ENCODE measurements around the gene UNC13C.
"Not testable (repeated sequence)": the region's sequence is repeated elsewhere in the genome, so short reads cannot be mapped to it uniquely, and the experiment has no call there.

Gene UNC13C

DNA sequence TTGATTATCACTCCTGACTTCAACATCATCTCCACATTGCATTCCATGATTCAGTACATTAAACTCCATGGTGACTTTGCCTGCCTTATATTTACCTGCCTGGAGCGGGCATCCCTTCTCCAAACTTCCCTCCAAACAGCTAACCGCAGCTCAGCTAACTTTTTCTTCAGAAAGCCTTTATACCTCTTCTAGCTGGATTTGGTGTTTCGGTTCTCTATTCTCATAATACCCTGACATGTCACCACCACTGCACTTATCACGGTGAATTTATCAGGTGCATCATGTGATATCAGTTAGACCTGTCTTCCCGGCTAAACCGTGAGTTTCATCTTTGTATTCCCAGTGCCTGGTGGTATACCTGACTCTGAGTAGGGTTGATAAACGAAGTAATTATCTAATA, 367.6 kb downstream of the UNC13C start:
- Mint-ChIP-seq H3K9me3 (peaks cover 2% of the 10 kb centered on the region), H3K27ac (no peak overlapping the region), H3K4me3 (no peak overlapping the region), H3K27me3 (no peaks in the 10 kb centered on the region), H3K36me3 (no peaks in the 10 kb centered on the region), H3K4me1 (no peaks in the 10 kb centered on the region)
- no peak for DNase-seq
- CTCF ChIA-PET: no interaction called here

DNA sequence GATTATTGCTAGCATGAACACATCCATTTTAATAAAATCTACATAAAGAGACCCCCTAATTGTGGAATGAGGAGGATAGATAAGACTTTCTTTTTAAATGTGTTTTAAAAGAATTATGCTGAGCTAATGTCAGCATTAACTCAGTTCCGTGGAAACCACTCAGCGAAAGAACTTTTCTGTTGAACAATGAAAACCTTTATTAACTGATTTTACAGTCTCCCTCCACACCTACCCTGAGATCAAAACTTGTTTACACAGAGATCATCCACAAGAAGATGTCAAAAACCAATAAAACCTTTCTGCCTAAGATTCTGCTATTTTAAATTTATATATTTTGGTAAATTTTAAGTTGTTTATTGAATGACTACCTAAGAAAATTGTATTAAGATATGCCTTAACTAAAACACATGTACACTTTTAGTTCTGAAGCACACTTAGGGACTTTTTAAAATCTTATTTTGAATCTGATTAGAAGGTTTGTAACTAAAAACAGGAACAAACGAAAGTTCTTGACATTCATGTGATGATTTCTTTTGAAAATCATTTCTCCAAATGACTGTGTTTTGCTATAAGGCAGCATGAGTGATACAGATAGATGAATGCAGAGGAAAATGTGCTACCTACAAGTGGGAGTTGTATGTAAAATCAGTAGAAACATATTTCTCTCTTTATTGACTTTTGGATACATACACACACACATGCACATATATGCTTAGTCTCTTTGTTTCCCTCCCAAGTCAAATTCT, 369.0 kb downstream of the UNC13C start:
- no peak for DNase-seq
- H3K36me3 Mint-ChIP-seq: no peaks in the 10 kb centered on the region
- H3K4me3 Mint-ChIP-seq: no peak overlapping the region
- no peak overlapping the region for H3K27ac Mint-ChIP-seq
- CTCF ChIA-PET: interaction anchor here (1.0 kb wide), 1 partner anchor 24 kb away, joined by 3 read pairs; no protein-coding TSS in a partner anchor
- H3K4me1 Mint-ChIP-seq: no peaks in the 10 kb centered on the region
- H3K27me3 Mint-ChIP-seq: no peaks in the 10 kb centered on the region
- peaks cover 2% of the 10 kb centered on the region for H3K9me3 Mint-ChIP-seq

DNA sequence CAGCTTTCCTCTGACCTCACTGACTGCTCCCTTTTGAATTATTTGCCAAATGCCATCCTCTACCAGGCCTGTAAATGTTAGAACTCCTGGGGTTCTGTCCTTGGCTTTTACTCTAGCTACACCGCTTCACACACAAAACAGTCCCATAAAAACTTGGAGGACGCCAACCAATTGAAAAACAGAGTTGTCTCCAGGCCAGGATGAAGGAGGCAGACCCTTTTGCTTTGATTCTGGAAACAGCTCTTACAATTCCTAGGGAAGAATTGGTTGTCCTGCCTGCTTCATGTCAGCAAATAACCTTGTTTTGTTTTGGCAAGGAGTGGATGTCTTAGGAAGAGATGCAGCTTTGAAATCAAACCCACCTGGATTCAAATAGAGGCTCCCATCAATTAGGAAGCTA, 375.5 kb downstream of the UNC13C start:
- Mint-ChIP-seq H3K36me3 (no peaks in the 10 kb centered on the region), H3K27me3 (no peaks in the 10 kb centered on the region), H3K4me1 (no peaks in the 10 kb centered on the region), H3K9me3 (peaks cover 2% of the 10 kb centered on the region), H3K27ac (no peak overlapping the region), H3K4me3 (no peak overlapping the region)
- DNase-seq: no peak
- CTCF ChIA-PET: no interaction called here

DNA sequence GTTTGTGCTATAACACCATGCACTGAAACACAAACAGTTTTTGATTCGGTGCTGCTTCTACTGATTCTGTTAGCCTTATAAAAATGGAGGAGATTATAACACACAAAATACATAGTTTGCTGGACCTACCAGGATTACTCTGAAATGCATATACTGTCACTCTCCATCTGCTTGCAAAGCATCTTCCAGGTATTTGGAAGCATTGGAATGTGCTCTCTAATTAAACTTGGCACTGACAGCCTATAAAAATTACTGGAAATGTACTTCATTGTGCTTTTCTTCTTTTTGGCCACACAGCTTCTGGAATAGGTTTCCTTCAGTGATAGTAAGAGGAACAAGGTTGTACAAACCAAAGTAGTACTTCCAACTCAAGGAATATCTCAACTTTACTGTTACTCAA, 376.1 kb downstream of the UNC13C start:
- no peaks in the 10 kb centered on the region for H3K27me3 Mint-ChIP-seq

DNA sequence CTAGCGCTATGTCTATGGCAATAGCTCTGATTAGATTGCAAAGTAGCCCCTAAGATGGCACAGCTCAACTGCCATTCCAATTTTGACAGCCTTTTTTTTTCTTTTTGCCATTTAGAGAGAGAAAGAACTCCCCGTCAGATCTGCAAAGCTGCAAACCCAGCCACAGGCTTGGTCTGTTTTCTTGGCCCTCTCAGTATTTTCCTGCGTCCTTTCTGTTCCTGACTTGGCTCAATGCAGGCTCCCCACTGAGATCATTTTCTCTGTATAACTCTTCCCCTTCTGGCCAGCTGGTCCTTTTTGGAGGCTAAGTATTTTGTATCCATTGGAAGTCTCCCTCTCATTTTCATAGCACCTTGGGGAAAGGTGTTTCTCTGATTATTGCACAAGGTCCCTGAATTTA, 386.7 kb downstream of the UNC13C start:
- CTCF ChIA-PET: no interaction called here

More for the DNA sequence above, 376.1 kb downstream of the UNC13C start:
- CTCF ChIA-PET: no interaction called here
- H3K4me1 Mint-ChIP-seq: no peaks in the 10 kb centered on the region
- H3K9me3 Mint-ChIP-seq: peaks cover 2% of the 10 kb centered on the region
- no peak for DNase-seq
- no peak overlapping the region for H3K4me3 Mint-ChIP-seq
- no peak overlapping the region for H3K27ac Mint-ChIP-seq
- H3K36me3 Mint-ChIP-seq: no peaks in the 10 kb centered on the region

DNA sequence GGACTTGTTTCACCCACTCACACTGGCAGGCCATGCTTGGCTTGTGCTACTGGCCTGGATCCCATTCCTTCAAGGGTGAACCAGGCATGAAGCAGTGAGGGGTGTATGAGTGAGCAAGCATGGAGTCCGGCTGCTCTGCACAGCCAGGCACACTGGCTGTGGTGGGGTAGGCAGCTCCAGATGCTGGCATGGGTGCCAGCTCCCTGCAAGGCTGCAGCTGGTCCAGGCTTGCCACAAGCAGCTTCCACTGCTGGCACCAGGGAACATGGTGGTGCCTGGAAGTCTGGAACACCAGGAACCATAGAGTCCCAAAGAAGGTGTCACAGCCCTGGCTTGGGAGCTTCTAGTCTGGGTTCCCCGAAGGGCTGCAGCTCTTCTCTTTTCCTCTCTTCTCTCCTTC, 395.1 kb downstream of the UNC13C start:
- CTCF ChIA-PET: no interaction called here
- Mint-ChIP-seq H3K27ac (no peak overlapping the region), H3K9me3 (peaks cover 2% of the 10 kb centered on the region), H3K27me3 (no peaks in the 10 kb centered on the region), H3K4me3 (no peak overlapping the region), H3K4me1 (no peaks in the 10 kb centered on the region), H3K36me3 (no peaks in the 10 kb centered on the region)
- no peak for DNase-seq

More for the DNA sequence above, 386.7 kb downstream of the UNC13C start:
- Mint-ChIP-seq H3K4me3 (no peak overlapping the region), H3K36me3 (no peaks in the 10 kb centered on the region), H3K4me1 (no peaks in the 10 kb centered on the region), H3K9me3 (peaks cover 12% of the 10 kb centered on the region), H3K27me3 (no peaks in the 10 kb centered on the region), H3K27ac (no peak overlapping the region)
- no peak for DNase-seq

DNA sequence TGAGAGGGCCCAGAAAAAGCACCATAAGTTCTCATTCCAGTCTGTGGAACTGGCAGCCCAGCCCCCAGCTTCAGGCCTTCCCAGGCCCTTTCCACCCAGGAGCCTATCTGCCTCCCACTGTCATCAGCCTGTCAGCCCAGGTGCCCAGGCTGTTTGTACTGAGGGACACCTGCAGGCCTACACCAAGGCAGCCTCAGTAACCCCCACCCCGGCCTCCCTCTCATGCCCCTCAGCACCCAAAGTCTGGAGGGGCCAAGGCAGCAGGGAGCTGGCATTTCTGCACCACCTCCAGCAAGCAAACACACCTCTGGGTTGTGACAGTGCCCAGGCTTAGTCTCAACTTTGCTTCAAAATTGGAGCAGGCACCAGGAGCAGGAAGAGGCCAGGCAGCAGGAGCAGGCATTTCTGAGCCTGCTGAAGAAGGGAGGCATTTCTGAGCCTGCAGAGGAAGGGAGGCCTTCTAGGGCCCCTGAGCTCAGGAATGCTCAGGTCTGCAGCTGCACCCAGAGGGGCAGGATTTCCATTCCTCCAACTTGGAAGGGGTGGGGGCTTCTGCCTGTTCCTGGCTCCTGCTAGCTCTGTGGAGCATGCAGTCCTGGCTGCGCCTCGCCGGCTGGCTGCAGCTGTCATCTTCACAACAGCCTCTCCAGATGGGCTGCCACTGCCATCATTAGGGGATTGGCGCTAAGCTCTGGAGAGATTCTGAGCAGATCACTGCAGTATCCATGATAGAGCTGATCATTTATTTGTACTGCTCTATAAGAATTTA, 396.1 kb downstream of the UNC13C start:
- Mint-ChIP-seq H3K4me3 (no peak overlapping the region), H3K27ac (no peak overlapping the region), H3K4me1 (no peaks in the 10 kb centered on the region), H3K36me3 (no peaks in the 10 kb centered on the region), H3K27me3 (no peaks in the 10 kb centered on the region), H3K9me3 (peaks cover 2% of the 10 kb centered on the region)
- CTCF ChIA-PET: no interaction called here
- no peak for DNase-seq

DNA sequence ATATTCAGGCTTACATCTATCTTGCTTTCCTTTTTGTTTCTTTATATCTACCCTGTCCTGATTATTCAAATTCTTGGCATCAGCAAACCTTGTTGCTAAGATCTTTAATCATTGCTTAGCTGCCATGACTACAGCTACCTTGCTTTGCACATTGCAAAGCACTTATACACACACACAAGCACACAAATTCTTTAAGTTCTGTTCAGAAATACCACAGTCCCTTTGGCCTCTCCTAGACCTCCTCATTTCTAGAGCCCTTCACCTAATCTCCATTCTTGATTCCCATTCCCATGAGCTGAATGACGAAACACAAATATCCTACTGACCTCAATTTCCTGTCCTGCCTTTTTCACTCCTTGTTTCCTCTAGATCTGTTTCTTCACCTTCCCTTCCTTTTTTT, 409.6 kb downstream of the UNC13C start:
- no peak overlapping the region for H3K4me3 Mint-ChIP-seq
- no peak for DNase-seq
- H3K27me3 Mint-ChIP-seq: no peaks in the 10 kb centered on the region
- no peaks in the 10 kb centered on the region for H3K36me3 Mint-ChIP-seq
- no peaks in the 10 kb centered on the region for H3K9me3 Mint-ChIP-seq
- CTCF ChIA-PET: no interaction called here
- H3K27ac Mint-ChIP-seq: no peak overlapping the region
- H3K4me1 Mint-ChIP-seq: no peaks in the 10 kb centered on the region

DNA sequence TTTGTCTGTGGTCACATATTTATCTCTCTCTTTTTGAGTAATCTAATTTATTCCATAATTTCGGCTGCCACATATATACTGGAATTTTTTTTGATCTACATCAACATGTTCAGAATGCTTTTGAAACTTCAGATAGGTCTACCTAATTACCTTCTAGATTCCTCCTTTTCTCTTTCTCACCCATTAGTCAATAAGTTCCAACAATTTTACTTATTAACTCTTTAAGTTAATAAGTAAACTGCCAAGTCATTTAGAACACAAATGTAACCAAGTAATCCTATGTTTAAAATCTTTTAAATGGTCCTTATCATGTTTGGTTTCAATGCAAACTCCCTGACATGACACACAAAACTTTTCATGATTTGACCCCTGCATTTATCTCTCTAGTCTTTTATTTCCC, 410.5 kb downstream of the UNC13C start:
- H3K4me1 Mint-ChIP-seq: no peaks in the 10 kb centered on the region
- no peak overlapping the region for H3K4me3 Mint-ChIP-seq
- no peak for DNase-seq
- H3K27ac Mint-ChIP-seq: no peak overlapping the region
- no peaks in the 10 kb centered on the region for H3K9me3 Mint-ChIP-seq
- CTCF ChIA-PET: no interaction called here
- no peaks in the 10 kb centered on the region for H3K27me3 Mint-ChIP-seq
- H3K36me3 Mint-ChIP-seq: no peaks in the 10 kb centered on the region

DNA sequence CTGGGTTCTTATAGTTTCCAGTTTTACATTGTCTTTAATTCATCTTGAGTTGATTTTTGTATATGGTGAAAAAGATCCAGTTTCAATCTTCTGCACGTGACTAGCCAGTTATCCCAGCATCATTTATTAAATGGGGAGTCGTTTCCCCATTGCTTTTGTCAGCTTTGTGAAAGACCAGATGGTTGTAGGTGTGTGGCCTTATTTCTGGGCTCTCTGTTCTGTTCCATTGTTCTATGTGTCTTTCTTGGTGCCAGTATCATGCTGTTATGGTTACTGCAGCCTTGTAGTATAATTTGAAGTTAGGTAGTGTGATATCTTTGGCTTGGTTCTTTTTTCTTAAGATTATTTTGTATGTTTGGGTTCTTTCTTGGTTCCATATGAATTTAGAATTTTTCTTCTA, 432.2 kb downstream of the UNC13C start:
- no peak overlapping the region for H3K4me3 Mint-ChIP-seq
- peaks cover 2% of the 10 kb centered on the region for H3K9me3 Mint-ChIP-seq
- H3K27ac Mint-ChIP-seq: no peak overlapping the region
- no peaks in the 10 kb centered on the region for H3K4me1 Mint-ChIP-seq
- CTCF ChIA-PET: no interaction called here
- DNase-seq: no peak
- H3K27me3 Mint-ChIP-seq: no peaks in the 10 kb centered on the region
- H3K36me3 Mint-ChIP-seq: no peaks in the 10 kb centered on the region

DNA sequence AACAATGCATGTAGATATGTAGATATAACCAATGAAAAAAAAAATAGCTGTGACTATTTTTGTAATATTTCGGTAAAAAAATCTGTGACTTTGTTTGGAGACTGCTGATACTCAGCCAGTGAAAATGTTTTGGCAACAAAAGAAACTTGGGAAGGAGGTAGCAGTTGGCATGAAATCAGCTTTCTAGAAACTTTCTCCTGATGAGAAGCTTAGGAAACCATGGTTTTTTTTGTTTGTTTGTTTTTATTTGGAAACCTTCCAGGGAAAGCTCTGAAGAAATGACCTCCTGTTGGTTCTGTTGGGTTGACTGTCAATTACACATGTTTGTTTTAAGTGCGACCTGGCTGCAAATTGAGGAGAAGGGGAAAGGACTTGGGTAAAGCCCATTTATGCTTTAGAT, 445.9 kb downstream of the UNC13C start:
- no peaks in the 10 kb centered on the region for H3K27me3 Mint-ChIP-seq
- CTCF ChIA-PET: no interaction called here
- H3K4me1 Mint-ChIP-seq: no peaks in the 10 kb centered on the region
- DNase-seq: no peak
- H3K36me3 Mint-ChIP-seq: no peaks in the 10 kb centered on the region
- H3K4me3 Mint-ChIP-seq: no peak overlapping the region
- peaks cover 2% of the 10 kb centered on the region for H3K9me3 Mint-ChIP-seq
- H3K27ac Mint-ChIP-seq: no peak overlapping the region

DNA sequence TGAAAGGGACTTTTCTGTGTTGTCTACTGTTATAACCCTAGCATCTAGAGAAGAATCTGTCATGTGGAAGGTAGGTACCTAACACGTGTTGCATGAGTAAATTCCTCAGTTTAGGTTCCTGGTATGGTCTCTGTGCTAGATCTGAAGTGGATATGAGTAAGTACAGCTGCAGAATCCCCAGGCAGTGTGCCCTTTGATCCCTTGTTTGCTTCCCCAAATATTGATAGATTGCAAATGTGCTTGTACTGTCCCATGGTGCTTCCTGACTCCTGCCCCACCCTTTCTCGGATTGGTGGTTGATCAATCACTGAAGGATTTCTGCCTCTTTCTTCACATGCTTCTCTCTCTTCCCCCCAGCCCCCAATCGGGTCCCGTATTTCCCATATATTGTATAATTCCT, 450.4 kb downstream of the UNC13C start:
- Mint-ChIP-seq H3K27ac (no peak overlapping the region), H3K36me3 (no peaks in the 10 kb centered on the region), H3K27me3 (no peaks in the 10 kb centered on the region), H3K4me3 (no peak overlapping the region), H3K9me3 (peaks cover 3% of the 10 kb centered on the region), H3K4me1 (no peaks in the 10 kb centered on the region)
- CTCF ChIA-PET: no interaction called here
- no peak for DNase-seq

DNA sequence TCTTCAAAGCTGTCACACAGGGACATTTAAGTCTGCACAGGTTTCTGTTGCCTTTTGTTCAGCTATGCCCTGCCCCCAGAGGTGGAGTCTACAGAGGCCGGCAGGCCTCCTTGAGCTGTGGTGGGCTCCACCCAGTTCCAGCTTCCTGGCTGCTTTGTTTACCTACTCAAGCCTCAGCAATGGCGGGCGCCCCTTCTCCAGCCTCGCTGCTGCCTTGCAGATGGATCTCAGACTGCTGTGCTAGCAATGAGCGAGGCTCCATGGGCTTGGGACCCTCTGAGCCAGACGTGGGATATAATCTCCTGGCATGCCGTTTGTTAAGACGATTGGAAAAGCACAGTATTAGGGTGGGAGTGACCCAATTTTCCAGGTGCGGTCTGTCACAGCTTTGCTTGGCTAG, 472.0 kb downstream of the UNC13C start:
- peaks cover 31% of the 10 kb centered on the region for H3K9me3 Mint-ChIP-seq
- H3K4me1 Mint-ChIP-seq, H3K36me3 Mint-ChIP-seq, CTCF ChIA-PET, DNase-seq, H3K27me3 Mint-ChIP-seq, H3K4me3 Mint-ChIP-seq, H3K27ac Mint-ChIP-seq: not testable (repeated sequence)

DNA sequence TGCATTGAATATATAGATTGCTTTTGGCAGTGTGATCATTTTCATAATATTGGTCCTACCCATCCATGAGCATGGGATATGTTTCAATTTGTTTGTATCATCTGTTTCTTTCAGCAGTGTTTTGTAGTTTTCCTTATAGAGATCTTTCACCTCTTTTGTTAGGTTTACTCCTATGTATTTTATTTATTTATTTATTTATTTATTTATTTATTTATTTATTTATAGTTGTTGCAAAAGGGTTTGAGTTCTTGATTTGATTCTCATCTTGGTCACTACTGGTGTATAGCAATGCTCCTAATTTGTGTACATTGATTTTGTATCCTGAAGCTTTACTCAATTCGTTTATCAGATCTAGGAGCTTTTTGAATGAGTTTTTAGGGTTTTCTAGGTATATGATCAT, 478.2 kb downstream of the UNC13C start:
- Mint-ChIP-seq H3K4me1 (no peaks in the 10 kb centered on the region), H3K27ac (no peak overlapping the region), H3K4me3 (no peak overlapping the region), H3K36me3 (no peaks in the 10 kb centered on the region), H3K9me3 (peaks cover 32% of the 10 kb centered on the region), H3K27me3 (no peaks in the 10 kb centered on the region)
- no peak for DNase-seq
- CTCF ChIA-PET: no interaction called here

DNA sequence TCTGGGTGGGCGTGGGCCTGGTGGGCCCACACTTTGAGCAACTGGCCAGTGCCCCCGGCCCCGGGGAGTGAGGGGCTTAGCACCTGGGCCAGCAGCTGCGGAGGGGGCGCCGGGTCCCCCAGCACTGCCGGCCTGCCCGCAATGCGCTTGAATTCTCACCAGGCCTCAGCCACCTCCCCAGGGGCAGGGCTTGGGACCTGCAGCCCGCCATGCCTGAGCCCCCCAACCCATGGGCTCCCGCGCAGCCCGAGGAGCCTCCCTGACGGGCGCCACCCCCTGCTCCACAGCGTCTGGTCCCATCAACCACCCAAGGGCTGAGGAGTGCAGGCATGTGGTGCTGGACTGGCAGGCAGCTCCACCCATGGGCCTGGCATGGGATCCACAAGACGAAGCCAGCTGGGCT, 484.3 kb downstream of the UNC13C start:
- no peak overlapping the region for H3K27ac Mint-ChIP-seq
- H3K36me3 Mint-ChIP-seq: no peaks in the 10 kb centered on the region
- H3K4me3 Mint-ChIP-seq: no peak overlapping the region
- no peaks in the 10 kb centered on the region for H3K27me3 Mint-ChIP-seq
- no peaks in the 10 kb centered on the region for H3K4me1 Mint-ChIP-seq
- DNase-seq: no peak
- peaks cover 18% of the 10 kb centered on the region for H3K9me3 Mint-ChIP-seq
- CTCF ChIA-PET: no interaction called here
